HG02943 (cell line): Measurements from ENCODE around the gene TENM3.
A peak's percentile ranks its signal among the peaks of the same experiment; 100 is the strongest.

Experiments used
- ATAC-seq: cut with Tn5 transposase; IDR thresholded peaks from one replicate; pipeline ENCODE4 v1.9.1; 2021; ENCODE audit warnings: mild to moderate bottlenecking, low read depth, moderate library complexity; ENCODE audit not compliant: unreplicated experiment

Gene TENM3

DNA sequence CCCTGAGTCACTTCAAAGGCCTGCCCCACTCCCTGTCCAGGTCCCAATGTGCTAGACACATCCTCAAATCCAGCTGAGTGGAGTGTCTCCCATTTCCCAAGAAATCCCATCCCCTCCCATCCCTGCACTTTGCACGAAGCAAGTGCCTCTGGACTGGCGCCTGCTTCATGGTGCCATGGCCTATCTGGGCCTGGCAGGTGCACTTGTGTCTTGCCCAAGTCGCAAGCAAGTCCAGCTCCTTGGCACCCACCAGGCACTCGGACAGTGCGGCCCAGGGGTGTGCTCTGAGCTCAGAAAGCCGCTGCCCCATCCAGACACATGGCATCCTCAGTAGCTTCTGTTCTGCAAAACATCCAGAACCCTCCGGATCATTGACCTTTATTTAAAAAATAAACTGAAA, 576.5 kb downstream of the TENM3 start:
- ATAC-seq, result no peak

- no peak for ATAC-seq
These were observed 579.4 kb downstream of the TENM3 start for GRCh38 chr4:182822554-182822953.

DNA sequence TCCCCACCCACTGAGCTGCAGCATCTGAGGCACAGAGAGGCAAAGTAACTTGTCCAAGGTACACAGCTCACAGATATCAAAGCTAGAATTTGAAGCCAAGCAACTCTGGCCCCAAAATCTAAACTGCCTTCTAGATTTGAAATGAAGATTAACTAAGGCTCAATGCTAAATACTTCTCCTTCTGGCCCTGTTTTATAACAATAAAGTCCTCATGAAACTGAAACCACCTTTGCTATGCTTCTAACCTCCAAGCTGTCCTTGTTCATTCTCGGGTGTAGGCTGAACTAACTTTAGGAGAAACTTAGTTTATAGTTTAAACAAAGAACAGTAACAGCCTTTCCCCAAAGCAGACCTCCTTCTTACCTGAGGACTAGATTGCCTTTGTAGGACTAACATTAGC, 580.4 kb downstream of the TENM3 start:
- peak; percentile 56 for ATAC-seq

DNA sequence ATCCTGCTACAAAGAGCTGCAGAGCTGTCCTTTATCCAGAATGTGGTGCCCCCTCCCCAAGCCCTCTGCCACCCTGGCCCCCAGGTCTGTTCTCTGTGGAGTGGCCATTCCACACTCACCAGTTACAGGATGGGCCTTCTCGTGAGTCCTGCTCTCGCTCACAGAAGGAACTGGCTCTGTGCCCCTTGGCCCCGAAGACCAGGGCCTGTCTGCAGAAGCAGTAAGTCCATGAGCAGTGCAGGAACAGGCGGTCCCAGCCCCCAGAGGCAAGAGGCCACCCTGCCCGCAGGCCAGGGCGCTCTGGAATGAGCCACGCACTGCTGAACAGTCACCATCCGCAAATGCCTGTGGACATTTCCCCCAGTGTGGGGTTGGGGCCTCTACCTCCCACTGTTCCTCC, 581.8 kb downstream of the TENM3 start:
- no peak for ATAC-seq

GRCh38 chr4:182825786-182826185, 582.6 kb downstream of the TENM3 start:
- ATAC-seq, result no peak

GRCh38 chr4:182826391-182826790, 583.2 kb downstream of the TENM3 start:
- ATAC-seq, result peak; percentile 47

- ATAC-seq, result no peak
These were observed 584.0 kb downstream of the TENM3 start for GRCh38 chr4:182827166-182827565.

DNA sequence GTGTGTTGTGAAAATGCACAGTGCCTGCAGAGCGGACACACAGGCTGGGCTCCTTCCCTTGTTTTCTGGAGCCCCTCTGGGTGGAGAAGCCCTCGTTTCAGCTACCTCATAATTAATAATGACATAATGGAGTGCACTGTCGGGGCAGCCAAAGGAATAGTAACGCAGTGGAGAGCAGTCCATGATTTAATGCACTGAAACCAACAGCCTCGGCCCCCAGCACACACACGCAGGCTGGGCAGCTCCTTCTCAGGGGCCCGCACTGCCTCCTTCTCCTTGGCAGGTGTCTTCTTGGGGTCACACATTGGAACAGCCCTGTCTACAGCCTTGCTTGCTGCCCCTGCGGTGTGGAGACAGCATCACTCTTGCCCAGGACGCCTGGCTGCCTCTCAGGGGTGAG, 584.8 kb downstream of the TENM3 start:
- no peak for ATAC-seq

DNA sequence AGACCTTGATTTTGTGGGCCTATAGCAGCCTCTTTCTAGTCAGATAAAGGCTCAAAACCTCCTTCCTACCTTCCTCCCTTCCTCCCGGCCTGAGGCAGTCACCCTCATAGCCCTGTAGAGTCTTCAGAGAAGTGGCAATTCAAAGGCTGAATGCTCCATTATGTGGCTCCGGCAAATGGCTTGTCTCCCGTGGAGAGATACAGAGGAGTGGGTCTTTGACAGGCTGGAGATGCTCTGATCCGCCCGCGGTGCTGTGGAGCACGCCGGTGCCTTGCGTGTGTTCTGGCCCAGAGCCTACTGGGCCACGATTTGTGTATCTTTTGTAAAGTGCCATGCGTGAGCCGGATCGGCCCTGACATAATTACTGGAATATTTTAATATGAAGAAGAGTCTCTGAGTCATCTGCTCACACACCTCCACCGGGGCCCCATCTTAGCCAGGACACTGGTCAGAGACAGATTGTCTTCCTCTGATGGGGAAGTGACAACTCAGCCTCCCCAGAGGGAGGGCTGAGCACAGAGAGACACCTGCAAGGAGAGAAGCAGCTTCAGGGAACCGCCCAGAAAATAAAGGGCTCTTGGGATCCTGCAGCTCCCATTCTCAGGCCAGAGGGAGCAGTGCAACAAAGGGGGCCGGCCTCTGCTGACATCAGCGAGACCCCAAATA, 585.3 kb downstream of the TENM3 start:
- no peak for ATAC-seq

DNA sequence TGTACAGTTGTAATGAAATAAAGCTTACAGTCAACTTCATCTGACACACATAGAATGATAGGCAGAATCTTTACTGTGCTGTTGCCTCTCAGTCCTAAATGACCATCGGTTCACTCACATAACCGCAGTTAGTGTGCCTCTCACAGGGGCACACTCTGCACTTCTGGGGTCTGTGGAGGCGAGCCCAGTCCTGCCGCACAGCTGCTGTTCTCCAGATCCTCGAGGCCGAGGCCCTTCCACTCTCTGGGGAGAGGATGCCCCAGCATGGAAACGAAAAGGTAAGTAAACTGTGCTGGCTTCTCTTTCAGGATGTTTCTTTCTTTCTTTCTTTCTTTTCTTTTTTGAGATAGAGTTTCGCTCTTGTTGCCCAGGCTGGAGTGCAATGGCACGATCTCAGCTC, 586.0 kb downstream of the TENM3 start:
- ATAC-seq, result no peak

- no peak for ATAC-seq
These were observed 588.2 kb downstream of the TENM3 start for GRCh38 chr4:182831376-182831775.

- no peak for ATAC-seq
These were observed 589.3 kb downstream of the TENM3 start for GRCh38 chr4:182832352-182833120.

DNA sequence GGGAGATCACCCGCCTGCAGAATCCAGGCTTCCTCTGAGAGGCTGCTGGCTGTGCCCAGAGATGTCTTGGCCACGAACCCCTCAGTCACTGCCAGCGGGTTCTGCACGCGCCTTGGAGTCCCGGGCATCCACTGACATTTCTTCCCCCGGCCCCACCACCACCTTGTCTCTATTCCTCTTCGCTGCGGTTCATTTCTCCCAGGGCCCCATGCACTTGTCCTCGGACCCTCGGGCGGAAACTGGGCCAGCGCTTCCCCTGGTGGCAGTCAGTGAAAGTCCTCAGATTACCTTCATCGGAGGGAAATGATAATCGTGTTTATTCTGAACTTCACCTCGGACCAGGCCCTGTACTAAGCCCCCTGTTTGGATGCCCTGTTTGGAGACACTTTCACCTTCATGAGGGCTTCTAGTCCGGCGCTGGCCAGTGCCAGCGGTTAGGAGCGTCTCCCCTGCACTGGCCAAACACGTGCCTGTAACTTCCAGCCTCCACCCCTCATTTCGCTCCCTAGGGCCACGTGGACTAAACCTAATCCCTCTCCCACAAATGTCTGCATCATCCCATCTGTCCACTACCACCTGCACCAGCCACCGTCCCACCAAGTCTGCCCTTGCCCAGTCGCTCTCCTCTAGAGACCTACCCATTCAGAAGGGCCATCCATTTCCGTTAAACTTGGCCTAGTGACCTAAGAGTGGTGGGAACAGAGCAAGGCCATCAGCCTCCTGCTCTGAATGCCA, 592.0 kb downstream of the TENM3 start:
- ATAC-seq, result no peak

DNA sequence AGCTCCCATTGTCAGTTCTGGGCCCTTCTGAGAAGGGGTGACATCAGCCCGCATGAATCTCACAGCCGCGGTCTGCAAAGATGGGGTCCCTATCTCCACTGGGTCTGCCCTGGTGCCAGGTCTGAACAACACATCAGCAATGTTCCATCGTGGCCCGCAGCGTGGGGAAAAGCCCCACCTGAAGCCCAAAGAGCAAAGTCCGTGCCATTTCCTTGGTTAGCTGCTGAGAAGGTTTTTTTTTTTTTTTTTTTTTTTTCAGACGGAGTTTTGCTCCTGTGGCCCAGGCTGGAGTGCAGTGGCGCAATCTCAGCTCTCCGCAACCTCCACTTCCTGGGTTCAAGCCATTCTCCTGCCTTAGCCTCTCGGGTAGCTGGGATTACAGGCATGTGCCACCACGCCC, 594.6 kb downstream of the TENM3 start:
- no peak for ATAC-seq

GRCh38 chr4:182838535-182838934, 595.3 kb downstream of the TENM3 start:
- no peak for ATAC-seq

GRCh38 chr4:182839256-182839655, 596.1 kb downstream of the TENM3 start:
- no peak for ATAC-seq

DNA sequence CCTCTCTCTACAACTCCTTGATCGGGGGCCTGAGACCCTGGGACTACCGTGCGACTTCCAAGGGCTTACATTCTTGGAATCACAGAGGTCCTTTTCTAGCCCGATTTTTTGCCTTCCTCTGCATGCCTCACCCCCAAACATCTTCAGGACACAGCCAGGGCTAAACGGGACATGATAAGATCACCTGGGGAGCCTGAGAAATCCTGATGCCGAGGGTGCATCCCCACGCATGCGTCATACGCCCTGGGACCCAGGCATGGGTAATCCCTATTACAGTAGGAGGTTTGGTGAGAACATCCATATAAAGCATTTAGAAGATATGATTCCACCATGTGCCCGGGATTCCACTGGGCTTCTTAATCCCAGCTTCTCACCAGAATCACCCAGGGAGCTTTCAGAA, 596.9 kb downstream of the TENM3 start:
- no peak for ATAC-seq

DNA sequence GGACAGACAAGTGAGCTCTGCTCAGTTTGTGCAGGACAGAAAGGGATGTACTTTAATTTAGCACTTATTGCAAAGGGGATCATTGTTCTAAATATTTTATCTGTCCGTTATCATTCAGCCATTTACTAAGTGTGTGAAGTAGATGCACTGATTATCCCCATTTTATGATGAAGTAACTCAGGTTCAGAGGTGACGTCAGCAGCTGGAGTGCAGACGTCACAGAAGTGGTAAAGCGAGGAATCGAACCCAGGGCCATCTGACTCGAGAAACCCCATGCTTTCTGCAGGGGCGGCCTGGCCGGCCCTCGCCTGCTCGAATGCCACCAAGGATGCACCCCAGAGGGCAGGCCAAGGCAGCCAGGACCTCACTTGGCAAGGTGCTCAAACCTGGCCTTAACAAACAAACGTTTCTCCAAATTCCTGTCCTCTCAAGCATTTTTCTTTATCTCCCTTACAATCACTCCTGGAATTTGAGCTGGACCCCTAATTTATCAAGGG, 599.0 kb downstream of the TENM3 start:
- no peak for ATAC-seq

DNA sequence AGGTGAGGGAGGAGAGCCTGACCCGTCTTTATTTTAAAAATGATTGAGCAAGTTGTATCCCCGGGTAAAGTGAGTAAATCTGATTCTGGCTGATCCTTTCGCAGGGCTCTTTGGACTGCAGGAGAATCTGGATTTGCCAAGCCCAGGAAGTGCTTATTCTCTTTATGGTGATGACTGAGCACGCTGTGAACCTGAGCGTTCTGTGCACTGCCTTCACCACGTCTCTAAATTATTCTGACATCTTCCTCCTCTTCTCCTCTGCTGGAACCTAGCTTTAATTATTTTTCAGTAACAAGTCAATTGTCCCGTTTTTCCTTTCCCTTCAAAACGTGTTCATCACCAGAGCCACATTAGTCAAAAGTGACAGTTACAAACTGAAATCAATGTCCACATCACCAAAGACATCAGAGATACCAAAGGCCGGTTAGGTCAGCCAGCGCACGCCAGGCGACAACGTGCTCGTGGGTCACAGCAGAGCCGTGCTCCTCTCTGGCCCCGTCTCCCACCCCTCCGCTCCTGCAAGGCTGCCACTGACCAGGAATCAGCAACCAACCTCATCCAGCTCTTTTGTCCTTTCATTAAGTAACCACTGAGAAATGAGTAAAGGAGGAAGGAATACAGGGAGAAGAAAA, 599.7 kb downstream of the TENM3 start:
- no peak for ATAC-seq

- no peak for ATAC-seq
These were observed 600.7 kb downstream of the TENM3 start for GRCh38 chr4:182843808-182844325.

- no peak for ATAC-seq
These were observed 602.4 kb downstream of the TENM3 start for GRCh38 chr4:182845618-182846017.
